NCI-H69 (cell line): ENCODE measurements around the gene ASB7.

Experiments
- DNase-seq: peaks from one replicate; lab custom pipeline; 2025; lab: John Stamatoyannopoulos, UW

ASB7 gene

DNA sequence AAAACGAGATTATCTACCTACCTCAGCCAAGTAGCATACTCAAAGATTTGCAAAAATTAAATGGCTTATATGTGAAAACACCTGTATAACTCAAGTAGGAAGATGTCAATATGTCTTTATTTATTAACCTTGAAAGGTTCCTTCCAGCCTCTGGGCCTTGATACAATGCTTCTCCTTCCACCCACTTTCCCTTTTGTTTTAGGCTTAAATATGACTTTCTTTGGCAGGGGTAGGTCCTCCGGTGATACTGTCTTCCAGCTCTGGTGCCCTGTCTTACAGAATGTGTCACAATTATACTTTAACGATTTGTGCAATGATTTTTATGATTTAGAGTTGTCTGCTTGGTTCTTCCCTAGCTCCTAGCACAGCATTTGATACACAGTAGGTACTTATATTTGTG, 4.5 kb upstream of the ASB7 start:
- no peak for DNase-seq

DNA sequence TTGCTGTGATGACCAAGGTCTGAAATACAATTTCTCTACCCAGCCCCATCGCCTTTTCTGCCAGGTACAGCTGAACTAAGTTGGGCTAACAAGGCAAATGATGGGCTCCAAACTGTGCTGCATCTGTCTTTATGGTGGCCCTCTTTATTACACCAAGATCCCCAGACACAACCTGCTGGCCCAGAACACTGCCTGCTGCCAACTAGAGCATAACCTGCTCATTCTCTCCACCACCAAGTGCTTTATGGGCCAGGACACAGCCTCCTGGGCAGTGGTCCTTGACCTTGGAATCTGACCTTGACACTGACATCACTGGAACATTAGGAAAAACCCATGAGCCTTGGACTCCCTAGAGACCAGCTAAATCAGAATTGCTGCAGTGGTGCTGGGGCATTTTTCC, 3.7 kb upstream of the ASB7 start:
- no peak for DNase-seq

DNA sequence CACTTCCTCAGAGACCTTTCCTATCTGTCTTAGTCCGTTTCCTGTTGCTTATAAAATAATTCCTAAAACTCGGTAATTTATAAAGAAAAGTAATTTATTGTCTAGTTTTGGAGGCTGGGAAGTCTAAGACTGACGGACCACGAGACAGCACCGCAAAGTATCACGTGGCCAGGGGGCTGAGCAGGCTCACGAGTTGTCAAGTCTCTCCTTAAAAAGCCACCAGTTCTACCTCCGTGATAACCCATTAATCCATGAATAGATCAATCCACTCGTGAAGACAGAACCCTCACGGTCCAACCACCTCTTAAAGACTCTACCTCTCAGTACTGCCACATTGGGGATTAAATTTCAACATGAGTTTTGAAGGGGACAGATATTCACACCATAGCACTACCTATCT, 1.2 kb upstream of the ASB7 start:
- peak; percentile 19 for DNase-seq

DNA sequence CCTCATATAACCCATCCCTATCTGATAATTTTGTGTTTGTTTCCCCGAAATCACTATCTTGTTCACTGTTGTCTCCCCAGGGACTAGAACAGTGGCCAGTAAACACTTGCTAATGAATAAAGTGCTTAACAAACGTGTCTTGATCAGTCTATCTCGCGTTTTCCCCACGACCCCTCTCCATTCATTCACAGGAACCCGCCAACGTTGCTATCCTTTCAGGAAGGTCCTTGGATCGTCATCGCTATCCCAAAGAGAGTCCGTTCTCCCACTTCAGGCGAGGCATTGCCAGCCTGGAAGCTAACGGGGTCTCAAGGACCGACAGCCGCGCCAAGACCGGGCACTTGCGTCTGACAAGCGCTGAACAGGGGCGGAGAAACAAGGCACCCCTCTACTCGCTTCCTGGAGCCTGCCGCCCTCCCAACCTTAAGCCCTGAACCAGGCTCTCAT, 749 bp upstream of the ASB7 start:
- DNase-seq: peak; percentile 78

DNA sequence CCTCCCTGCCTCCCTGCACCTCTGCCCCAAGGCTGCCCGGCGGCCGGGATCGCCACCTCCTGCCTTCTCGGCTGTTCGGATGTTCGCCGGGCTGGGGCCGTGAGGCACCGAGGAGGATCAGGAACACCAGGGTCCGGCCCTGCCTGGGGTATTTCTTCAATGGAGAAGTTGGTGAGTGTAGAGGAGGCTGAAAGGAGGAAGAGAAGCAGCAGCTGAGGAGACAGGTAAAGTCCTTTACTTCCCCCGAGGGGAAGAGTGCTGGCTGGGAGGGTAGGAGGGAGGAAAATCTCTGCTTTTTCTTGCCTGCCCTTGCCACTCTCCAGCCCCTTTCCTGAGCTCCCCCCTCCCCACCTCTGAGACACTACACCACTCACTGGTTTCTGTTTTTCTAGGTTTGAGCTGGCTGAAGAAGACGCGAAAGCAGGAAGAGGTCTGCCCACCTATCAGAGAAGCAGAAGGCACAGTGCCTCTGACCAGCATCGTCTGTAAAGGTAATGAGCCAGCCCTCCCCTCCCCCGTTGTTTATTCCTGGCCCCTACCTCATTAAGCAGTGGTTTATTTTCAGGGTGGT, 519 bp downstream of the ASB7 start:
- DNase-seq: peak; percentile 44

DNA sequence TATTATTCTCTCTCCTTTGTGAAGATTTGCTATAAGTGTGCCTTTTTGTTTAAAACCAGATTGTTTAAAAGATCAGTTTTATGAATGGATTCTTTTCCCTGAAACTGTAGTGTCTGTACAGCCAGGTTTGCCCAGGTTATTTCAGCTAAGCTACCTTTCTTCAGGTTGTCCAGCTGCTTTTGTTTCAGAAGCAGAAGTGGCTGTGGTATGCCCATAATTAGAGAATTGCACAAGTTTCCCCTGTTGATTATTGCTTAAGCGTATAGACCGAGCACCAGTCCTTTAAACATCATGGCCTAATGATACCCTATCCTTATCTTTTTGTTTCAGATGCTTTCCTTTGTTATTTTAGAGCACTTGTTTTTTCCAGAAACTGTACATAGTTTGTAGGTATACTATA, 10.2 kb downstream of the ASB7 start:
- no peak for DNase-seq

DNA sequence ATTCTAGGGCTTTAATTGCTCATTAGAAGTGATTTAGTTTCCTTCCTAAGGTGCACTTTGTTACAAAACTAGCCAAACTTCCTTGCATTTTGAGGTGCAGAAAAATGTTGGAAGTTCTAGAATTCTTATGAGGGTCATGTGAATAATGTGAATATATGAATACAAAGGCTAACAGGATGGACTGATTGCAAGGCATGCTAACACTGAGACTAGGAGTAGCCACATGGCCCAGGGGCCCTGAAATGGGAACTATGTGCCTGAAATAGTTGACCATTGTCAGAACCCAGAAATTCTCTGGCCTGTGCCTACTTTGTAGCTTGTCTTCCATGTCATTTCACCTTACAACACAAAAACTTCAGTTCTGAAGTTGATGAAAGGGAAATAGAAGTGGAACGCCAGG, 10.8 kb downstream of the ASB7 start:
- no peak for DNase-seq

DNA sequence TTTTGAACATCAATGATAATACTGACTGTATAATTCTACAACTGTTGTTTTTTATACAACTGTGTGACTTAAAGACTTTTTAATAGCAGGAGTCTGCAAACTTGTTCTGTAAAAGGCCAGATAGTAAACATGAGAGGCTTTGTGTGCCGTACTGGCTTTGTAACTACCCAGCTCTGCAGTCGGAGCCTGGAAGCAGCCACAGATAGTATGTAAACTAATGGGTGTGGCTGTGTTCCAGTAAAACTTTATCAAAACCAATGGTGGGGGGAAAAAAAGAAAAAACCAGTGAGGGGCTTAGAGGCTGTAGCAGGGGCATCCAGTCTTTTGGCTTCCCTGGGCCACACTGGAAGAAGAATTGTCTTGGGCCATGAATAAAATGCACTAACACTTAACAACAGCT, 11.9 kb downstream of the ASB7 start:
- DNase-seq: no peak

DNA sequence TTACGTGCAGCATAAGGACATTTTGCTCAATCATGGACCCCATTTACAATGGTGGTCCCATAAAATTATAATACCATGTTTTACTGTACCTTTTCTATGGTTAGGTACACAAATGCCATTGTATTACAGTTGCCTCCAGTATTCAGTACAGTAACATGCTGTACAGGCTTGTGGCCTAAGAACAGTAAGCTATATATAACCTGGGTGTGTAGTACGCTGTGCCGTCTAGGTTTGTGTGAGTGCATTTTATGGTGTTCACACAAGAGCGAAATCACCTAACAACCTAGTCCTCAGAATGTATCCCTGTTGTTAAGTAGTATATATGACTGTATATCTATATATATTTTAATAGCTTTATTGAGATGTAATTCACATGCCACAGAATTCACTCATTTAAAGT, 12.5 kb downstream of the ASB7 start:
- no peak for DNase-seq

DNA sequence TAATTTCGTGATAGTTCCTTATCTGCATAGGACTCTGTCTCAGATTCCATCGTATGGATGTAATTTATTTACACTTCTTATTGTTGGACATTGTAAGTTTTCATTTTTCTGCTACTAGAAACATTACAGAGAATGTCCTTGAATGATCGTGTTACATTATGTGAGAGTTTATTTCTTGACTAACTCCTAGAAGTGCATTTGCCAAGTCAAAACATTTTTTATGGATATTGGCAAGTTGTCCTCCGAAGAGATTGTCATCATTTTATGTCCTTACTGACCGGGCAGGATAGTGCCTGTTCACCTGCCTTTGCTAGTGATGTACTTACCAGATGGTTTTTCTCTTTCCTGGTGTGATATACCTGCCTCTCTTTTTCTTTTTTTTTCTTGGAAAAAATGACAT, 13.4 kb downstream of the ASB7 start:
- DNase-seq: no peak

DNA sequence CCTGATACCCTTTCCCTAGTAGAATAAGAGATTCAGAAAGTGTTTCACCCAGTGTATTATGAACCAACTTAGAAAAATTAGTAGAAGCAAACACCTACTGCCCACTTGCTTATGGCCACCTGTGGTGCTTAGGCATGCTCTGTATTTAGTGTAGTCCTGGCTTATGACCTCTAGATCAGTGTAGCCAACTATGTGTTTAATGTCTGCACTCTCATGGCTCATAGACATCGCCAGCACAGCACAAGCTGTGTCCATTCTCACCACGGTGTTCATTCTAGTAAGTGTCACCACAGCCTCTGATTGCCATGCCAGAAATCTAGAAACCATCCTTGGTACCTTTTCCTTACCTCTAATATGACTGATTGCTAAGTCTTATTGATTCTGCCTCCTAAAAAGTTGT, 14.3 kb downstream of the ASB7 start:
- no peak for DNase-seq

DNA sequence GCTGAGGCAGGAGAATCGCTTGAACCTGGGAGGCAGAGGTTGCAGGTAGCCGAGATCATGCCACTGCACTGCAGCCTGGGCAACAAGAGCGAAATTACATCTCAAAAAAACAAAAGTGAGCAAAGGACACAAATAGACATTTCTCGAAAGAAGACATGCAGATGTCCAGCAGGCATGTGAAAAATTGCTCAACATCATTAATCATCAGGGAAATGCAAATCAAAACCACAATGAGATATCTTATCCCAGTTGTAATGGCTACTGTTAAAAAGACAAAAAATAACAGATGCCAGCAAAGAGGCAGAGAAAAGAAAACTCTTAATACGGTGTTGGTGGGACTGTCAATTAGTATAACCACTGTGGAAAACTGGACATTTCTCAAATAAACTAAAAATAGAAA, 20.9 kb downstream of the ASB7 start:
- no peak for DNase-seq

DNA sequence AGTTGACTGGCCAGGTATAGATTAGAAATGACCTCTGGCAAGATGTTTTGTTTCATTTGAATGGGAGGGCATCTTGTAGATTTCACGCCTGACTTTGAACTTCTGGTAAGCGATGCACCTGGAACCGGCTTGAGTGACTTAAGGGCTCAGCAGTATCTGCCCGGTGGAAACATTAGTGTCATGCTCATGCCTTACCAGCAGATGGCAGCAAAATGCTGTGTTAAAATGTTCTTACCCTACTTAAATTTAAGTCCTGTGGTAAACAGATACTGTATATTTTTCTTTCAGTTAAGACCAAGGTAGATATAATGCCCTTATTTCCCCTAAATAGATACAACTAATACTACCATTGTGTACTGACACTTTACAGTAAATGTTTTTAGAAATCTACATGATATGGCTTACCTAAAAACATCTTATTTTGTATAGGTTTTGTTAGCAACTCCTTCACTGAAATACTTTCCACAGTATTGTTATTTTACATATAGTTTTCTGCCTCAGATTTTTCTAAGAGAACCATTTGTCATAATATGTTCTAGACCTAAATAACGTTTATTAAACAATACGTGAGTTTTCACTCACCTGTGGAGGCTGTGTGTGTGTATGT, 25.5 kb downstream of the ASB7 start:
- DNase-seq: peak; percentile 61

DNA sequence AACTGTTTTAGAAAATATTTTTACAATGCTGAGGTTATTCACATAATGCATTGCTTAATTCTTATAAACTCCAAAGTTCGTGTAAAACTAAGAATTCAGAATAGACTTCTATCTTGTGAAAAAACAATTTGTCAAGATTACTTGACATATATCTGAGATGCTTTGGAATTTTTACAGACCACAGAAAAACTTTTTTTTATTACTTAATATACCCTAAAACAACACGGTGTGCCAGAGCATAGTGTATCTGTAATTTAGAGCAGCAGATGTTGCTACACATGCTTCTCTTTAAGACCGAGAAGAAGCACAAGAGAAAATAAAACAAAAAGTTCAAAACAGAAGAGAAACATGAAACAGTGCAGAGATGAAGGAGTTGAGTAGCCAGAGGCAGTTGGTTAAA, 26.4 kb downstream of the ASB7 start:
- DNase-seq: no peak

DNA sequence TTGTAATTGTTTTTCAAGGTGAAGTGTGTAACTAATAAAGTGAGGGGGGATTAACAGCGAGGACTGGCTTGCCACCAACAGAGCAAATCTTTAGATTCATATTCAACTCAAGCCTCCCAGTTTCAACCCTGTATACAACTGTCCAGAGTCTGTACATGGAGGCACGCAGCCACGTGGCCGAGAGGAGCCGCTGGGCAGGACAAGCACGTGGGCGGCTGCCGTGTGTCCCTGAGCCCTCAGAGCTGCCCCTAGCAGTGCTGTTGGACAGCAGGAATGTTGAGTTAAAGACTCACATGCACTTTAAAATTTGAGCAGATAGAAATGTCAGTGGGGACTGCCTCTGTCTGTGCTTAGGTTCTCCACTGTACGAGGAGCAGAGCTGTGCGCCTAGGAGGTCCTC, 29.4 kb downstream of the ASB7 start:
- no peak for DNase-seq

DNA sequence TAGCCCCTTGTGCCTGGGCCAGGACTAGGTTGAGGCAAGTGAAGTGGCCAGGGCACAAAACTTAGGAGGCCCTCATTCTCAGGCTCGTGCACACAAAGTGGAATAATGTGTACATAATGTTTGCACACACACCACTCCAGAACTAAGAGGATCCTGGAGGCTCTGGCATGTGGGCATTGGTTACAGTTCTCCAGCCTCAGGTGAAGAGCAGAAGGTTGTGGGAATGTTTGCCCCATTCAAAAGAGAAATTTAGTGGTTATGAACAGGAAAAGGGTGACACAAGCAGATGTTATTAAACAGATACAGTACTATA, 31.3 kb downstream of the ASB7 start:
- DNase-seq: no peak

DNA sequence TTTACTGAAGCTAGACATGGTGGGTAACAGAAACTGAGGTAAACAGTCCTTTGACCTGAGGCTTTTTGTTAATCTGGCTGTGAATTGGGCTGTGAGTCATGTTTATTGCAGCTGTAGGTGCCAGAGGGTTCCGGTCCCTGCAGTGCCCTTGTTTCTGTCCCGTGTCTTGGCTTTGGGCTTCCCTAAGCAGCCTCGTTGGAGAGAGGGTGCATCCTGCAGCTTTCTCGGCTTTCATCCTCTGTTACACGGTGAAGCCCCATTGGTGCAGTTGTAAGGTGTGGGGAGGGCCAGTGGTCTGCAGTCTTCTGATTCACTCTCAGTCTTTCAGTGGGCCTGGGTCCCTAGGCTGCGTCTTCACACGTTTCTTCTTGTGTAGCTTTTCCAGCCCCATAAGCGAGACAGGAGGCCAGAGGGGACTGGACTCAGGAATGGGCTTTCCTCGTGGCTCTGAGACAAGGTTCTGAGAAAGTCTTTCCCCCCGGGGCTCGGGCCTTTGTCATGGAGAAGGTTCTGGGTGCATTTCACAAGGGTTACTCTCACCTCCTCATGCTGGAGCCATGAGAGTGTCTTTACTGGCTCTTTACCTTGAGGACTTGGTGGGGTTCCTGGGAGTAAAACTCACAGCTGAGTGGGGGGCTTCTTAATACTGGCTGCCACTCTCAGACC, 33.1 kb downstream of the ASB7 start:
- peak; percentile 18 for DNase-seq

DNA sequence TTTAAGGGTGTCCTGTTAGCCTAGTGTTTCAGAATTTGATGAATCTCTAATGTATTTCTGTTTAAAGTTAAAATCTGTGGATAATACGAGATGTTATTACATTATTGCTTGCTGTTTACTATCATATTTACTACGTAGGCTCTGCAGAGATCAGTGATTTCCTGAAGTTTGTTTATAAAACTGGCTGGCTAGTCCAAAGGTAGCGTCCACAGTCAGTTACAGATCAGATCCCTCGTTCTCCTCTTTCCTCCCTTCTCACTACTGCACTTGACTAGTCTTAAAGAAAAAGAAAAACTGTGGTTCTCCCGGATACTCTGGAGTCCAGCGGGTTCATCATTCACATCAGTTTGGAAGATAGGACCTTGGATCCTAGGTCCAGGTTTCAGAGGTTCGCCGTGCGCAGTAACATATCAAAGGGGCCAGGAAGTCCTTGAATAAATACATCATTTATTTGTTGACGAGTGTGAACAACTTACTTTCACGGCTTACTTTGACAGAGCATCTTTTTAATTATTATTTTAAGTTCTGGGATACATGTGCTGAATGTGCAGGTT, 35.9 kb downstream of the ASB7 start:
- DNase-seq: no peak

DNA sequence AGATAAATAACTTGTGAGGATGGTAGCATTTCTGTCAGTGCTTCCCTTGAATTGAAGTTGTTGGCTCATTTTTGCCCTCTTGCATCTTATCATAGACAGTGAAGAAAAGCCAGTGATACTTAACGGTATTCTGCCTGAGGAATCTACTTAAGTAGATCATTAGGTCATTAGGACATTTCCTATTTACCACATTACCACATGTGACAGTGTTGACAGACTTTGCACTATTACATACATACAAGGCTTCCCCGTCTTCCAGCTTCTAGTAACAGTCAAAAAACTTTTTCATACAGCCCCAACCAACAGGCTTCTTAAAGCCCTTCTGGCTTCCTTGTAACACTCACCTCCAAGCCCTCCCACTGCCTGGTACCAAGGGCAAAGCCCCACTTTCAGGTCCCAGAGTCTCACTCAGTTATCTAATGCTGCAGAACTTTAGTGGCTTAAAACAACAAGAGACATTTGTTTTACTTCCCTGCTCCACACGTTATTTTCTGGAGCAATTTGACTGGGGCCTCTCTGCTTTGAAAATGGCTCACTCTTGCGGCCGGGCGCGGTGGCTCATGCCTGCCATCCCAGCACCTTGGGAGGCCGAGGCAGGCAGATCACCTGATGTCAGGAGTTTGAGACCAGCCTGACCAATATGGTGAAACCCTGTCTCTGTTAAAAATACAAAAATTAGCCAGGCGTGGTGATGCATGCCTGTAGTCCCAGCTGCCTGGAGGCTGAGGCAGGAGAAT, 40.0 kb downstream of the ASB7 start:
- DNase-seq: no peak

DNA sequence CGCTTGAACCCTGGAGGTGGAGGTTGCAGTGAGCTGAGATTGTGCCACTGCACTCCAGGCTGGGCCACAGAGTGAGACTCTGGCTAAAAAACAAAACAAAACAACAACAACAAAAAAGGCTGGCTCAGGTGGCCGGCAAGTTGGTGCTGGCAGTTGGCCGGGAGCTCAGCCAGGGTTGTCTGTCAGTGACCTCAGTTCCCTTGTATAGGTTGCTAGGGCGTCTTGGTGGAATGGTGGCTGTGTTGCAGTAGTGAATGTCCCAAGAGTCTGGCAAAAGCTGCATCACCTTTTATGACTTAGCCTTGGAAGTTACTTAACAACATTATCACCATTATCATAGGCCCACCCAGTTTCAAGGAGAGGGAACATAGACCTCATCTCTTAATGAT, 40.6 kb downstream of the ASB7 start:
- no peak for DNase-seq

DNA sequence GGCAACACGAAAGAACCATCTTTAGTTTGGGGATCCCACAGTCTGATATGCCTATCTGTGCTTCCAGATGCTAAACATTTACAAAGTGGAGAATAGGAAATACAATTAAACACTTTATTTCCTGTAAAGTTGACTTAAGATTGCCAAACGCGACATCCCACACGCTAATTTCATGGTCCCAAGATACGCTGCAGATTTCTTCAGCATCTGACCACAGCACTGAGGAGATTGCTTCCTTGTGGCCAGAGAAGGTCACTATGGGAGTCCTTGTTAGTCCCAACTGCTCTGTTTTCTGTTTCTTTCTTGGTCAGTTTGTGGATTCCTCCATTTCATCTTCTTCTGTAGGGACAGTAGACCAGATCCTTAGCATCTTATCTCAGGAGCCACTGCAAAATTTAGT, 43.3 kb downstream of the ASB7 start:
- DNase-seq: no peak

DNA sequence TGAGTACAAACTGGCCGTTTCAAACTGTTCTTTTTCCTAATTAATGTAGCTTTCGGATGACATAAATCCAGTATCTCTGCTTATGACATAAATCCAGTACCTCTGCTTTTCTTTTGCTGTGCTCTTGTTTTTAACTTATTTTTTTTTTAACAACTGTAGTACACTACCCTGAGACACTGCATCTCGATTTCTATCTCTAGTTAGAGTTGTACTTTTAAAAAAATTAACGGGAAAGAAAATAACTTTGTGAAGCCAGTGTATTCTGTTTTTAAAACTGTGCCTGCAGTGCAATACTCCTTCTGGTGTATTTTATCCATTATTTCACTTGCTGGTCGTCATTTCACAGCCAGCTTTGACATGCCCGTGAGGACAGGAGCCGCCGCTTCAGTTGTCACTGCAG, 46.6 kb downstream of the ASB7 start:
- DNase-seq: no peak

DNA sequence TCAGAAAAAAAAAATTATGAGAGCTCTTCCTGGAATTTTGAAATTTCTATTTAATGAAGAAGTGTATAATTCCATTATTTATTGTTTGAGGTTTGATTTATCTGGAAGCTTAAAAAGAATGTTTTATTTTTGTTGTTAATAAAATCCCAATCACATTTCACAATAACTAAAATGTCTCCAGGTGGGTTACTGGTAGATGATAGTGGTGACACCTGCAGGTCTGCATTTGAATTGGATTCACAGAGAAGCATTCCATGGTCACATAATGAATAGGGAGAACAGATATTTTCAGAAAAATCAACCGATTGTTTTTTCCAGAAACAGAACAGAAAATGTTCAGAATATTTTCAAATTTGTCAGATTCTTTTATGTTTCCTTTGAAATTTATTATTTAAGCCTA, 48.3 kb downstream of the ASB7 start:
- DNase-seq: peak; percentile 8
